ENCODE results near the gene HERC2. TPM values are rescaled to one million over a fixed set of nuclear protein-coding genes. Genes with fewer than 3 reads are reported as not detected.
A peak's percentile ranks its signal among the peaks of the same experiment; 100 is the strongest.

The HERC2 gene
- total RNA-seq, 1 experiment from 2014 or later: 69.2 TPM

GRCh38 chr15:28260317-28260716 lies 61.7 kb downstream of the HERC2 start:
- no CpG with 5 or more reads among the region's 3 CpGs for WGBS (ENCODE audit: extremely low coverage, insufficient read length, low lambda C conversion rate)
- H2BK12ac ChIP-seq (ENCODE audit: insufficient read length, low read depth, low read length): no peak overlapping the region
- H4K8ac ChIP-seq (replicated peaks; ENCODE audit: insufficient read length, low read depth, low read length): no peak overlapping the region
- no peaks in the 10 kb centered on the region for H3K9me3 Mint-ChIP-seq
- no peaks in the 10 kb centered on the region for H3K27me3 ChIP-seq (ENCODE audit: insufficient read depth, low read length)
- H3K14ac ChIP-seq (ENCODE audit: insufficient read depth, low read length): no peak overlapping the region
- H3K56ac ChIP-seq (ENCODE audit: insufficient read length, low read depth, low read length): no peak overlapping the region
- H3K4me1 ChIP-seq (ENCODE audit: insufficient read depth, low read length): no peaks in the 10 kb centered on the region
- H2BK5ac ChIP-seq (ENCODE audit: insufficient read length, low read length): no peak overlapping the region
- H3K27ac Mint-ChIP-seq: peak overlapping the region in 2 of 3 experiments; percentile 49 to 86; a peak in 3 of 7 replicates
- no peak for DNase-seq
- peaks cover 3% of the 10 kb centered on the region for H3K79me1 ChIP-seq (ENCODE audit: insufficient read depth, low read depth, low read length, poor library complexity, severe bottlenecking)
- no peaks in the 10 kb centered on the region for H3K27me3 Mint-ChIP-seq (ENCODE audit: low read depth)
- no peak overlapping the region for H3K4me2 ChIP-seq (ENCODE audit: insufficient read depth, insufficient read length, low read length)
- H2AFZ ChIP-seq (ENCODE audit: low read length): no peak overlapping the region
- peaks cover 44 to 51% (median 46%) of the 10 kb centered on the region in 3 experiments; a peak in 6 of 7 replicates for H3K36me3 Mint-ChIP-seq (ENCODE audit: insufficient read depth in 1 of 3, low read depth in 3 of 3)
- no peak overlapping the region for H3K4me3 Mint-ChIP-seq
- no peak overlapping the region for H3K9ac ChIP-seq (ENCODE audit: extremely low read depth, insufficient read length, low read length)
- no peak overlapping the region for H3K23ac ChIP-seq (ENCODE audit: insufficient read length, low read depth, low read length)
- H4K20me1 ChIP-seq (ENCODE audit: control insufficient read depth, insufficient read depth, insufficient read length): no peaks in the 10 kb centered on the region
- no peak overlapping the region for H3K27ac ChIP-seq (ENCODE audit: insufficient read length, low read depth, low read length)
- H3K79me2 ChIP-seq (ENCODE audit: insufficient read depth, low read length): no peaks in the 10 kb centered on the region; the same call in 1 of the 2 replicates
- H2BK15ac ChIP-seq (ENCODE audit: low read depth, low read length): no peak overlapping the region
- no peak overlapping the region for H4K5ac ChIP-seq (ENCODE audit: insufficient read length, low read depth, low read length)
- peaks cover 4 to 8% of the 10 kb centered on the region in 2 experiments; a peak in 3 of 4 replicates for H3K4me1 Mint-ChIP-seq
- H3T11ph ChIP-seq (ENCODE audit: low read length): no peak overlapping the region
- no peaks in the 10 kb centered on the region for H3K9me3 ChIP-seq (ENCODE audit: control insufficient read depth, low read depth, low read length)
- no peak overlapping the region for H2AK5ac ChIP-seq (ENCODE audit: insufficient read length, low read length)
- H2BK120ac ChIP-seq (ENCODE audit: low read depth, low read length, poor library complexity, severe bottlenecking): no peak overlapping the region
- no peak overlapping the region for H2BK20ac ChIP-seq (ENCODE audit: low read depth, low read length, poor library complexity, severe bottlenecking)
- TF ChIP-seq CTCF (conservative IDR thresholded peaks at IDR 0.05): no peak
- H3K18ac ChIP-seq (ENCODE audit: insufficient read length, low read depth, low read length): no peak overlapping the region
- no peak overlapping the region for H4K91ac ChIP-seq (ENCODE audit: insufficient read length, low read depth, low read length)
- H3K4ac ChIP-seq (ENCODE audit: low read depth, low read length): no peak overlapping the region
- H3K23me2 ChIP-seq (ENCODE audit: insufficient read length, low read depth, low read length, poor library complexity, severe bottlenecking): no peaks in the 10 kb centered on the region

Data from H9 (cell line).